Liver (tissue), 9 donors: Measurements from ENCODE around the gene SMIM28. TPM values are rescaled to one million over a fixed set of nuclear protein-coding genes. Genes with fewer than 3 reads are reported as not detected.

ENCODE experiments used
- DNase-seq: peaks from one replicate; pipeline ENCODE4 v3.0.0-alpha.2; 2017; ENCODE audit warnings: low spot score
- H3K27ac ChIP-seq, 2 donors: one replicate each; pipeline ENCODE4 v1.7.0; 2013; ENCODE audit warnings: inconsistent platforms in 2 of 2, low read length in 2 of 2, control low read depth in 1 of 2, low read depth in 1 of 2, mild to moderate bottlenecking in 1 of 2
- H3K27me3 ChIP-seq, 4 donors: one replicate each; pipeline versions ENCODE4 v1.6.1 to v1.7.0; 2013; ENCODE audit warnings: low read length in 3 of 4, inconsistent platforms in 1 of 4, mild to moderate bottlenecking in 1 of 4, moderate library complexity in 1 of 4; ENCODE audit not compliant: control insufficient read depth in 4 of 4, insufficient read depth in 4 of 4
- H3K36me3 ChIP-seq, 4 donors: one replicate each; pipeline versions ENCODE4 v1.6.1 to v1.7.0; 2013; ENCODE audit warnings: low read length in 3 of 4, mild to moderate bottlenecking in 3 of 4, low read depth in 1 of 4, moderate library complexity in 1 of 4; ENCODE audit not compliant: control insufficient read depth in 4 of 4, insufficient read depth in 3 of 4
- H3K4me1 ChIP-seq, 4 donors: one replicate each; pipeline versions ENCODE4 v1.6.1 to v1.7.0; 2013; ENCODE audit warnings: low read length in 3 of 4, mild to moderate bottlenecking in 3 of 4, moderate library complexity in 1 of 4; ENCODE audit not compliant: control insufficient read depth in 4 of 4, insufficient read depth in 4 of 4
- H3K4me3 ChIP-seq, 3 donors: one replicate each; pipeline versions ENCODE4 v1.6.1 to v1.7.0; 2013; ENCODE audit warnings: low read length in 3 of 3, control low read depth in 1 of 3, low read depth in 1 of 3, mild to moderate bottlenecking in 1 of 3
- H3K9ac ChIP-seq, 2 donors: one replicate each; pipeline ENCODE4 v1.7.0; 2013; ENCODE audit warnings: low read length in 2 of 2, mild to moderate bottlenecking in 2 of 2, moderate library complexity in 2 of 2, control low read depth in 1 of 2, low read depth in 1 of 2
- H3K9me3 ChIP-seq, 4 donors: one replicate each; pipeline versions ENCODE4 v1.6.1 to v1.7.0; 2013; ENCODE audit warnings: low read length in 3 of 4; ENCODE audit not compliant: control insufficient read depth in 4 of 4
- ATF3 ChIP-seq: IDR thresholded peaks from 2 replicates; pipeline ENCODE4 v1.6.1; 2016; ENCODE audit warnings: antibody characterized with exemption
- CTCF ChIP-seq: fragments of 150-350 bp; IDR thresholded peaks from 2 replicates; pipeline ENCODE4 v1.5.1; 2017; ENCODE audit warnings: improper control_type of control experiment, low read depth, low read length; ENCODE audit not compliant: missing input control
- EGR1 ChIP-seq, 2 donors: IDR thresholded peaks; 2 replicates each; pipeline ENCODE4 v1.6.1; 2016 to 2018; ENCODE audit warnings: antibody characterized with exemption in 2 of 2, low read depth in 2 of 2
- FOXA1 ChIP-seq: IDR thresholded peaks from 2 replicates; pipeline ENCODE4 v1.6.1; 2016; ENCODE audit warnings: antibody characterized with exemption
- FOXA2 ChIP-seq: IDR thresholded peaks from 2 replicates; pipeline ENCODE4 v1.6.1; 2016; ENCODE audit warnings: antibody characterized with exemption
- GABPA ChIP-seq, 2 donors: IDR thresholded peaks in 1 of 2; conservative IDR thresholded peaks in 1 of 2; 2 replicates each; pipeline ENCODE4 v1.6.1; 2016; ENCODE audit warnings: antibody characterized with exemption in 2 of 2, mild to moderate bottlenecking in 1 of 2, moderate library complexity in 1 of 2
- HNF4A ChIP-seq, 2 donors: conservative IDR thresholded peaks; 2 replicates each; pipeline ENCODE4 v1.6.1; 2016; ENCODE audit warnings: antibody characterized with exemption in 2 of 2, mild to moderate bottlenecking in 2 of 2
- HNF4G ChIP-seq: IDR thresholded peaks from 2 replicates; pipeline ENCODE4 v1.6.1; 2016; ENCODE audit warnings: antibody characterized with exemption
- JUND ChIP-seq, 2 donors: IDR thresholded peaks; 2 replicates each; pipeline ENCODE4 v1.6.1; 2016; ENCODE audit warnings: antibody characterized with exemption in 2 of 2
- MAX ChIP-seq: IDR thresholded peaks from 2 replicates; pipeline ENCODE4 v1.6.1; 2016; ENCODE audit warnings: antibody characterized with exemption
- NR2F2 ChIP-seq: IDR thresholded peaks from 2 replicates; pipeline ENCODE4 v1.6.1; 2016; ENCODE audit warnings: antibody characterized with exemption
- RAD21 ChIP-seq, 2 donors: IDR thresholded peaks; 2 replicates each; pipeline ENCODE4 v1.6.1; 2016; ENCODE audit warnings: antibody characterized with exemption in 2 of 2, mild to moderate bottlenecking in 2 of 2
- REST ChIP-seq: IDR thresholded peaks from 2 replicates; pipeline ENCODE4 v1.6.1; 2016; ENCODE audit warnings: antibody characterized with exemption, mild to moderate bottlenecking
- RXRA ChIP-seq, 2 donors: IDR thresholded peaks; 2 replicates each; pipeline ENCODE4 v1.6.1; 2017 to 2018; ENCODE audit warnings: antibody characterized with exemption in 2 of 2, mild to moderate bottlenecking in 1 of 2
- SP1 ChIP-seq: IDR thresholded peaks from 2 replicates; pipeline ENCODE4 v1.6.1; 2018; ENCODE audit warnings: antibody characterized with exemption, mild to moderate bottlenecking
- TAF1 ChIP-seq: conservative IDR thresholded peaks from 2 replicates; pipeline ENCODE4 v1.6.1; 2016; ENCODE audit warnings: antibody characterized with exemption, mild to moderate bottlenecking
- YY1 ChIP-seq: IDR thresholded peaks from 2 replicates; pipeline ENCODE4 v1.6.1; 2016; ENCODE audit warnings: antibody characterized with exemption, mild to moderate bottlenecking
- ZBTB33 ChIP-seq: IDR thresholded peaks from 2 replicates; pipeline ENCODE4 v1.6.1; 2016; ENCODE audit warnings: antibody characterized with exemption
- WGBS: extraction: QIAGEN DNeasy Blood & Tissue Kit; methylation state at CpG from one replicate; pipeline ENCODE4 v1.1.7; 2013; 5-methylcytosine and 5-hydroxymethylcytosine counted together
- polyA plus RNA-seq, 2 donors: library from polyadenylated mRNA; stranded (reverse) in 1 of 2; unstranded in 1 of 2; fragments of 200-250 nt in 1 of 2; fragments of >200 nt in 1 of 2; fragmentation: Nextera tagmentation in 1 of 2; extraction: Ambion mirVana in 1 of 2; gene quantifications; one replicate each; pipeline versions ENCODE4 v1.2.1 to v1.2.3, GENCODE V29; 2013 to 2015
- total RNA-seq, 2 donors: library from RNA; depleted of rRNA; stranded (reverse); fragments of >200 nt; gene quantifications; one replicate each; pipeline ENCODE4 v1.2.3, GENCODE V29; 2014
- donor health status: healthy.
- donor health status: healthy.
- donor health status: healthy.
- donor health status: healthy.
- donor health status: healthy.

Gene SMIM28
- total and polyA plus RNA-seq, 4 donors: not detected

- H3K9me3 ChIP-seq: no peaks in the 10 kb centered on the region
- peaks cover 6 to 19% (median 13%) of the 10 kb centered on the region in 4 donors for H3K4me1 ChIP-seq
- H3K36me3 ChIP-seq: no peaks in the 10 kb centered on the region
- no peak for DNase-seq
- no peak overlapping the region for H3K27ac ChIP-seq
- H3K9ac ChIP-seq: no peak overlapping the region
- TF ChIP-seq REST (no peak), ZBTB33 (no peak), HNF4A (conservative IDR thresholded peaks at IDR 0.05) (no peak), CTCF (no peak), EGR1 (IDR thresholded peaks at IDR 0.05; ENCODE audit: low read depth in 2 of 2) (no peak), GABPA (IDR thresholded peaks at IDR 0.05 in 1 of 2, conservative IDR thresholded peaks at IDR 0.05 in 1 of 2) (no peak), MAX (no peak), JUND (IDR thresholded peaks at IDR 0.05) (no peak), FOXA1 (no peak), NR2F2 (no peak), ATF3 (no peak), FOXA2 (no peak), YY1 (no peak), RXRA (IDR thresholded peaks at IDR 0.05) (no peak), RAD21 (IDR thresholded peaks at IDR 0.05) (no peak), TAF1 (no peak), SP1 (no peak), HNF4G (no peak)
- H3K4me3 ChIP-seq: no peak overlapping the region
- 63% methylated on average over 4 of the region's 4 CpGs for WGBS
- H3K27me3 ChIP-seq: no peaks in the 10 kb centered on the region
These were observed 758 bp downstream of the SMIM28 start for GRCh38 chr6:138378463-138378862.
